H9 (cell line): Measurements from ENCODE around the gene RBM12. TPM values are rescaled to one million over a fixed set of nuclear protein-coding genes. Genes with fewer than 3 reads are reported as not detected.

Experiments used
- DNase-seq: peaks from one replicate; pipeline ENCODE4 v3.0.0-alpha.2; 2017
- H2AFZ ChIP-seq: one replicate; pipeline ENCODE4 v1.6.1; 2013; ENCODE audit warnings: mild to moderate bottlenecking, low read length, control low read depth, moderate library complexity
- H2AK5ac ChIP-seq: 2 replicates; pipeline ENCODE4 v1.6.1; 2013; ENCODE audit warnings: low read length, control low read depth, mixed read lengths; ENCODE audit not compliant: insufficient read length
- H2BK120ac ChIP-seq: one replicate; pipeline ENCODE4 v1.6.1; 2013; ENCODE audit warnings: low read depth, mild to moderate bottlenecking, low read length, control low read depth, inconsistent platforms; ENCODE audit not compliant: poor library complexity, severe bottlenecking
- H2BK12ac ChIP-seq: 2 replicates; pipeline ENCODE4 v1.6.1; 2013; ENCODE audit warnings: low read length, control low read depth, mixed read lengths, low read depth; ENCODE audit not compliant: insufficient read length
- H2BK15ac ChIP-seq: 2 replicates; pipeline ENCODE4 v1.6.1; 2013; ENCODE audit warnings: low read depth, low read length, control low read depth
- H2BK20ac ChIP-seq: one replicate; pipeline ENCODE4 v1.6.1; 2013; ENCODE audit warnings: low read depth, mild to moderate bottlenecking, low read length, control low read depth, inconsistent platforms; ENCODE audit not compliant: poor library complexity, severe bottlenecking
- H2BK5ac ChIP-seq: 2 replicates; pipeline ENCODE4 v1.6.1; 2013; ENCODE audit warnings: low read length, control low read depth, mixed read lengths; ENCODE audit not compliant: insufficient read length
- H3K14ac ChIP-seq: 2 replicates; pipeline ENCODE4 v1.6.1; 2013; ENCODE audit warnings: low read length, control low read depth; ENCODE audit not compliant: insufficient read depth
- H3K18ac ChIP-seq: 2 replicates; pipeline ENCODE4 v1.6.1; 2013; ENCODE audit warnings: low read depth, mild to moderate bottlenecking, mixed read lengths, low read length, control low read depth; ENCODE audit not compliant: insufficient read length
- H3K23ac ChIP-seq: 2 replicates; pipeline ENCODE4 v1.6.1; 2013; ENCODE audit warnings: low read length, control low read depth, mixed read lengths, low read depth; ENCODE audit not compliant: insufficient read length
- H3K23me2 ChIP-seq: 2 replicates; pipeline ENCODE4 v1.6.1; 2013; ENCODE audit warnings: low read depth, mild to moderate bottlenecking, mixed read lengths, low read length, control low read depth; ENCODE audit not compliant: insufficient read length, poor library complexity, severe bottlenecking
- H3K27ac ChIP-seq: 2 replicates; pipeline ENCODE4 v1.5.1; 2013; ENCODE audit warnings: low read length, control low read depth, mixed read lengths, low read depth; ENCODE audit not compliant: insufficient read length
- H3K27me3 ChIP-seq: 2 replicates; pipeline ENCODE4 v1.6.1; 2013; ENCODE audit warnings: low read length, control low read depth, inconsistent platforms; ENCODE audit not compliant: insufficient read depth
- H3K4ac ChIP-seq: 2 replicates; pipeline ENCODE4 v1.6.1; 2013; ENCODE audit warnings: low read depth, mild to moderate bottlenecking, control low read depth, inconsistent platforms, low read length, moderate library complexity
- H3K4me1 ChIP-seq: 2 replicates; pipeline ENCODE4 v1.6.1; 2013; ENCODE audit warnings: low read length, control low read depth, inconsistent platforms; ENCODE audit not compliant: insufficient read depth
- H3K4me2 ChIP-seq: 2 replicates; pipeline ENCODE4 v1.6.1; 2013; ENCODE audit warnings: low read length, control low read depth, mixed read lengths; ENCODE audit not compliant: insufficient read length, insufficient read depth
- H3K56ac ChIP-seq: 2 replicates; pipeline ENCODE4 v1.6.1; 2013; ENCODE audit warnings: low read depth, mild to moderate bottlenecking, mixed read lengths, low read length, control low read depth; ENCODE audit not compliant: insufficient read length
- H3K79me1 ChIP-seq: 2 replicates; pipeline ENCODE4 v1.6.1; 2013; ENCODE audit warnings: low read depth, mild to moderate bottlenecking, moderate library complexity, low read length, control low read depth, inconsistent platforms; ENCODE audit not compliant: insufficient read depth, poor library complexity, severe bottlenecking
- H3K79me2 ChIP-seq: 2 replicates; pipeline ENCODE4 v1.6.1; 2013; ENCODE audit warnings: low read length, control low read depth, inconsistent platforms; ENCODE audit not compliant: insufficient read depth
- H3K9ac ChIP-seq: 2 replicates; pipeline ENCODE4 v1.6.1; 2013; ENCODE audit warnings: low read length, control low read depth, mixed read lengths; ENCODE audit not compliant: insufficient read length; ENCODE audit errors: extremely low read depth
- H3K9me3 ChIP-seq: one replicate; pipeline ENCODE4 v1.6.1; 2013; ENCODE audit warnings: low read depth, low read length, inconsistent platforms; ENCODE audit not compliant: control insufficient read depth
- H3T11ph ChIP-seq: one replicate; pipeline ENCODE4 v1.6.1; 2013; ENCODE audit warnings: mild to moderate bottlenecking, low read length, control low read depth, inconsistent platforms
- H4K20me1 ChIP-seq: one replicate; pipeline ENCODE4 v1.6.1; 2013; ENCODE audit not compliant: control insufficient read depth, insufficient read length, insufficient read depth
- H4K5ac ChIP-seq: 2 replicates; pipeline ENCODE4 v1.6.1; 2013; ENCODE audit warnings: low read depth, mild to moderate bottlenecking, mixed read lengths, low read length, control low read depth; ENCODE audit not compliant: insufficient read length
- H4K8ac ChIP-seq: replicated peaks from 2 replicates; pipeline ENCODE4 v1.6.1; 2013; ENCODE audit warnings: low read length, control low read depth, mixed read lengths, low read depth; ENCODE audit not compliant: insufficient read length
- H4K91ac ChIP-seq: 2 replicates; pipeline ENCODE4 v1.6.1; 2013; ENCODE audit warnings: low read depth, mild to moderate bottlenecking, moderate library complexity, mixed read lengths, low read length, control low read depth; ENCODE audit not compliant: insufficient read length
- H3K27ac Mint-ChIP-seq, 3 experiments: 2 replicates in 2 of 3; 3 replicates in 1 of 3; pipeline ENCODE4 v1.8.0; 2020 to 2021; ENCODE audit warnings: mixed read lengths in 3 of 3, mild to moderate bottlenecking in 1 of 3, moderate library complexity in 1 of 3
- H3K27me3 Mint-ChIP-seq: 2 replicates; pipeline ENCODE4 v1.8.0; 2021; ENCODE audit warnings: low read depth, mild to moderate bottlenecking, moderate library complexity, mixed read lengths
- H3K36me3 Mint-ChIP-seq, 3 experiments: 2 replicates in 2 of 3; 3 replicates in 1 of 3; pipeline ENCODE4 v1.8.0; 2020 to 2021; ENCODE audit warnings: low read depth in 3 of 3, mixed read lengths in 3 of 3; ENCODE audit not compliant: insufficient read depth in 1 of 3
- H3K4me1 Mint-ChIP-seq, 2 experiments: 2 replicates each; pipeline ENCODE4 v1.8.0; 2020; ENCODE audit warnings: mixed read lengths in 2 of 2
- H3K4me3 Mint-ChIP-seq, 2 experiments: 2 replicates in 1 of 2; 3 replicates in 1 of 2; pipeline ENCODE4 v1.8.0; 2020 to 2021; ENCODE audit warnings: mild to moderate bottlenecking in 2 of 2, mixed read lengths in 2 of 2, moderate library complexity in 1 of 2
- H3K9me3 Mint-ChIP-seq, 2 experiments: 2 replicates in 1 of 2; 3 replicates in 1 of 2; pipeline ENCODE4 v1.8.0; 2020; ENCODE audit warnings: mild to moderate bottlenecking in 2 of 2, mixed read lengths in 2 of 2, moderate library complexity in 1 of 2
- CTCF ChIP-seq: fragments of 200-600 bp; sonication (generic); conservative IDR thresholded peaks from 3 replicates; pipeline ENCODE4 v1.8.0; 2021; ENCODE audit warnings: antibody characterized with exemption, mild to moderate bottlenecking
- WGBS: extraction: QIAGEN DNeasy Blood & Tissue Kit; methylation state at CpG from one replicate; pipeline ENCODE4 v1.1.7; 2013; ENCODE audit warnings: missing lambda C conversion rate, low lambda C conversion rate, mixed read lengths; ENCODE audit not compliant: insufficient read length; ENCODE audit errors: extremely low coverage; 5-methylcytosine and 5-hydroxymethylcytosine counted together
- total RNA-seq: library from RNA; stranded (reverse); gene quantifications from 2 replicates; pipeline ENCODE4 v1.2.1, GENCODE V29; 2021

RBM12 gene
- total RNA-seq, 1 experiment from 2014 or later, result 260 TPM

- H3K9me3 ChIP-seq, result no peaks in the 10 kb centered on the region
- no peak overlapping the region for H3K56ac ChIP-seq
- Mint-ChIP-seq H3K27me3 (peaks cover 72% of the 10 kb centered on the region), H3K27ac (no peak overlapping the region), H3K36me3 (no peaks in the 10 kb centered on the region; a peak in 1 of 7 replicates), H3K4me3 (peak overlapping the region; percentile 64 to 82), H3K4me1 (peaks cover 14 to 19% of the 10 kb centered on the region in 2 experiments), H3K9me3 (no peaks in the 10 kb centered on the region)
- H3T11ph ChIP-seq, result no peak overlapping the region
- no peak overlapping the region for H2BK120ac ChIP-seq
- no peak overlapping the region for H2BK5ac ChIP-seq
- no peak overlapping the region for H2BK12ac ChIP-seq
- H3K18ac ChIP-seq, result peak overlapping the region; percentile 22
- H2AFZ ChIP-seq, result no peak overlapping the region
- peaks cover 12% of the 10 kb centered on the region; the same call in 1 of the 2 replicates for H3K27me3 ChIP-seq
- H4K91ac ChIP-seq, result no peak overlapping the region
- H3K79me2 ChIP-seq, result no peaks in the 10 kb centered on the region
- H3K4me1 ChIP-seq, result no peaks in the 10 kb centered on the region
- H3K4me2 ChIP-seq, result peak overlapping the region; percentile 81
- H3K23ac ChIP-seq, result no peak overlapping the region
- H2AK5ac ChIP-seq, result no peak overlapping the region
- no CpG with 5 or more reads among the region's 103 CpGs for WGBS
- H4K8ac ChIP-seq, result no peak overlapping the region
- H3K27ac ChIP-seq, result no peak overlapping the region
- no peak overlapping the region for H3K9ac ChIP-seq
- H2BK20ac ChIP-seq, result no peak overlapping the region
- peak; percentile 50; the same call in 2 of the 3 replicates for TF ChIP-seq CTCF
- H4K20me1 ChIP-seq, result no peaks in the 10 kb centered on the region
- H2BK15ac ChIP-seq, result no peak overlapping the region
- peak overlapping the region; percentile 17; the same call in 1 of the 2 replicates for H3K14ac ChIP-seq
- H3K79me1 ChIP-seq, result no peaks in the 10 kb centered on the region
- no peak overlapping the region for H3K4ac ChIP-seq
- DNase-seq, result peak; percentile 80
- no peak overlapping the region for H4K5ac ChIP-seq
- peaks cover 16% of the 10 kb centered on the region for H3K23me2 ChIP-seq
Measured at GRCh38 chr20:35600993-35601973, 63.4 kb downstream of the RBM12 start.
